ENCODE measurements around the gene B3GNT7. TPM values are rescaled to one million over a fixed set of nuclear protein-coding genes. Genes with fewer than 3 reads are reported as not detected.

B3GNT7 gene
- total RNA-seq, 4 donors from 2014 or later, result 2.6 to 3.3 (median 3.0) TPM

- no peak overlapping the region for H3K4me3 ChIP-seq
- no peaks in the 10 kb centered on the region for H3K36me3 ChIP-seq
- no peaks in the 10 kb centered on the region for H3K4me1 ChIP-seq
- TF ChIP-seq POLR2A (IDR thresholded peaks at IDR 0.05), result no peak
- no peak for TF ChIP-seq EP300 (IDR thresholded peaks at IDR 0.05)
- no peak for TF ChIP-seq CTCF (IDR thresholded peaks at IDR 0.05)
- no peak overlapping the region for H3K27ac ChIP-seq
- 47 to 57% methylated on average over 8 of the region's 8 CpGs for WGBS, 2 donors
- DNase-seq (ENCODE audit: low spot score in 2 of 2), result no peak
- no peaks in the 10 kb centered on the region for H3K27me3 ChIP-seq
- H3K9me3 ChIP-seq, result no peaks in the 10 kb centered on the region
Measured at GRCh38 chr2:231376857-231377256, 18.7 kb upstream of the B3GNT7 start.

GRCh38 chr2:231378026-231378722, 17.3 kb upstream of the B3GNT7 start:
- H3K4me3 ChIP-seq, result no peak overlapping the region
- no peaks in the 10 kb centered on the region for H3K27me3 ChIP-seq
- H3K27ac ChIP-seq, result no peak overlapping the region
- H3K4me1 ChIP-seq, result no peaks in the 10 kb centered on the region
- no peaks in the 10 kb centered on the region for H3K36me3 ChIP-seq
- H3K9me3 ChIP-seq, result no peaks in the 10 kb centered on the region
- WGBS, 2 donors, result 78 to 85% methylated on average over 13 of the region's 13 CpGs
- TF ChIP-seq EP300 (IDR thresholded peaks at IDR 0.05) (no peak), POLR2A (IDR thresholded peaks at IDR 0.05) (no peak), CTCF (IDR thresholded peaks at IDR 0.05) (no peak)
- no peak for DNase-seq (ENCODE audit: low spot score in 2 of 2)

- TF ChIP-seq CTCF (IDR thresholded peaks at IDR 0.05) (no peak), EP300 (IDR thresholded peaks at IDR 0.05) (no peak), POLR2A (IDR thresholded peaks at IDR 0.05) (no peak)
- H3K36me3 ChIP-seq, result no peaks in the 10 kb centered on the region
- no peak for DNase-seq (ENCODE audit: low spot score in 2 of 2)
- H3K9me3 ChIP-seq, result peaks cover 0 to 6% (median 0%) of the 10 kb centered on the region in 4 donors
- H3K4me1 ChIP-seq, result no peaks in the 10 kb centered on the region
- H3K4me3 ChIP-seq, result no peak overlapping the region
- no peaks in the 10 kb centered on the region for H3K27me3 ChIP-seq
- no peak overlapping the region for H3K27ac ChIP-seq
- WGBS, 2 donors, result 77 to 78% methylated on average over 19 to 21 of the region's 21 CpGs
Measured at GRCh38 chr2:231379266-231380215, 16.0 kb upstream of the B3GNT7 start.

GRCh38 chr2:231380307-231380706, 15.2 kb upstream of the B3GNT7 start:
- no peak overlapping the region for H3K4me3 ChIP-seq
- no peak overlapping the region for H3K27ac ChIP-seq
- WGBS, 2 donors, result 90 to 98% methylated on average over 10 of the region's 10 CpGs
- H3K36me3 ChIP-seq, result no peaks in the 10 kb centered on the region
- peaks cover 0 to 12% (median 0%) of the 10 kb centered on the region in 4 donors for H3K9me3 ChIP-seq
- no peaks in the 10 kb centered on the region for H3K27me3 ChIP-seq
- H3K4me1 ChIP-seq, result no peaks in the 10 kb centered on the region
- TF ChIP-seq POLR2A (IDR thresholded peaks at IDR 0.05), result no peak
- no peak for TF ChIP-seq CTCF (IDR thresholded peaks at IDR 0.05)
- TF ChIP-seq EP300 (IDR thresholded peaks at IDR 0.05), result no peak
- no peak for DNase-seq (ENCODE audit: low spot score in 2 of 2)
